Astrocyte (in vitro differentiated cells and primary cell): ENCODE measurements around the gene XYLT1. TPM values are rescaled to one million over a fixed set of nuclear protein-coding genes. Genes with fewer than 3 reads are reported as not detected.

Experiments
- DNase-seq: peaks from one replicate; pipeline ENCODE4 v3.0.0-alpha.2; 2010; ENCODE audit warnings: low read depth
- FAIRE-seq: peaks from 2 replicates; lab custom pipeline; 2011; peaks lifted over from hg19 to GRCh38; lab: Jason Lieb, UNC
- H2AFZ ChIP-seq: 2 replicates; pipeline ENCODE4 v1.6.0; 2012; ENCODE audit warnings: low read depth, low read length, inconsistent platforms
- H3K27ac ChIP-seq: 2 replicates; pipeline ENCODE4 v1.5.1; 2011; ENCODE audit warnings: low read depth, low read length, inconsistent platforms
- H3K27me3 ChIP-seq: 2 replicates; pipeline ENCODE4 v1.6.0; 2011; ENCODE audit warnings: low read length, inconsistent platforms; ENCODE audit not compliant: insufficient read depth
- H3K36me3 ChIP-seq: 2 replicates; pipeline ENCODE4 v1.5.1; 2011; ENCODE audit warnings: low read length, inconsistent platforms; ENCODE audit not compliant: insufficient read depth
- H3K4me1 ChIP-seq: 2 replicates; pipeline ENCODE4 v1.5.1; 2011; ENCODE audit warnings: low read length, inconsistent platforms; ENCODE audit not compliant: insufficient read depth
- H3K4me2 ChIP-seq: 2 replicates; pipeline ENCODE4 v1.6.0; 2012; ENCODE audit warnings: low read length, inconsistent platforms
- H3K4me3 ChIP-seq: 2 replicates; pipeline ENCODE4 v1.5.1; 2011; ENCODE audit warnings: low read depth, mild to moderate bottlenecking, low read length, inconsistent platforms; ENCODE audit not compliant: insufficient read depth
- H3K79me2 ChIP-seq: 2 replicates; pipeline ENCODE4 v1.6.0; 2012; ENCODE audit warnings: mild to moderate bottlenecking, low read length, inconsistent platforms; ENCODE audit not compliant: insufficient read depth
- H3K9ac ChIP-seq: 2 replicates; pipeline ENCODE4 v1.6.0; 2012; ENCODE audit warnings: mild to moderate bottlenecking, low read length, inconsistent platforms
- H3K9me3 ChIP-seq: 2 replicates; pipeline ENCODE4 v1.5.1; 2012; ENCODE audit warnings: low read depth, mild to moderate bottlenecking, low read length, inconsistent platforms; ENCODE audit not compliant: insufficient read depth
- H4K20me1 ChIP-seq: 2 replicates; pipeline ENCODE4 v1.6.0; 2012; ENCODE audit warnings: low read length, inconsistent platforms; ENCODE audit not compliant: insufficient read depth
- H3K27ac Mint-ChIP-seq: one replicate; pipeline ENCODE4 v1.8.0; 2021; ENCODE audit warnings: mild to moderate bottlenecking, mixed read lengths; ENCODE audit not compliant: unreplicated experiment
- H3K27me3 Mint-ChIP-seq: one replicate; pipeline ENCODE4 v1.8.0; 2021; ENCODE audit warnings: low read depth, mixed read lengths; ENCODE audit not compliant: unreplicated experiment
- H3K36me3 Mint-ChIP-seq: one replicate; pipeline ENCODE4 v1.8.0; 2021; ENCODE audit warnings: low read depth, mixed read lengths; ENCODE audit not compliant: unreplicated experiment
- H3K4me1 Mint-ChIP-seq: one replicate; pipeline ENCODE4 v1.8.0; 2021; ENCODE audit warnings: low read depth, mixed read lengths; ENCODE audit not compliant: unreplicated experiment
- H3K4me3 Mint-ChIP-seq: one replicate; pipeline ENCODE4 v1.8.0; 2021; ENCODE audit warnings: mild to moderate bottlenecking, moderate library complexity, mixed read lengths; ENCODE audit not compliant: unreplicated experiment
- H3K9me3 Mint-ChIP-seq: one replicate; pipeline ENCODE4 v1.8.0; 2021; ENCODE audit warnings: mild to moderate bottlenecking, mixed read lengths; ENCODE audit not compliant: unreplicated experiment
- EZH2 ChIP-seq: IDR thresholded peaks from 2 replicates; pipeline ENCODE4 v1.6.1; 2012; ENCODE audit warnings: mild to moderate bottlenecking, low read length, inconsistent platforms; ENCODE audit not compliant: insufficient read depth
- total RNA-seq: library from RNA; stranded (reverse); gene quantifications from 2 replicates; pipeline ENCODE4 v1.2.1, GENCODE V29; 2021
- TF ChIP-seq, protein P1 (sequence below): IDR thresholded peaks from 2 replicates; pipeline ENCODE4 v1.5.1; 2011; ENCODE audit warnings: low read depth, mild to moderate bottlenecking, inconsistent platforms, low read length, moderate library complexity; ENCODE audit not compliant: insufficient read depth

Gene XYLT1
- total RNA-seq, 1 donor from 2014 or later: 22.9 TPM

- Mint-ChIP-seq H3K4me3 (no peak overlapping the region), H3K4me1 (no peaks in the 10 kb centered on the region), H3K27ac (no peak overlapping the region)
Measured at GRCh38 chr16:17433577-17434451, 36.9 kb downstream of the XYLT1 start.

DNA sequence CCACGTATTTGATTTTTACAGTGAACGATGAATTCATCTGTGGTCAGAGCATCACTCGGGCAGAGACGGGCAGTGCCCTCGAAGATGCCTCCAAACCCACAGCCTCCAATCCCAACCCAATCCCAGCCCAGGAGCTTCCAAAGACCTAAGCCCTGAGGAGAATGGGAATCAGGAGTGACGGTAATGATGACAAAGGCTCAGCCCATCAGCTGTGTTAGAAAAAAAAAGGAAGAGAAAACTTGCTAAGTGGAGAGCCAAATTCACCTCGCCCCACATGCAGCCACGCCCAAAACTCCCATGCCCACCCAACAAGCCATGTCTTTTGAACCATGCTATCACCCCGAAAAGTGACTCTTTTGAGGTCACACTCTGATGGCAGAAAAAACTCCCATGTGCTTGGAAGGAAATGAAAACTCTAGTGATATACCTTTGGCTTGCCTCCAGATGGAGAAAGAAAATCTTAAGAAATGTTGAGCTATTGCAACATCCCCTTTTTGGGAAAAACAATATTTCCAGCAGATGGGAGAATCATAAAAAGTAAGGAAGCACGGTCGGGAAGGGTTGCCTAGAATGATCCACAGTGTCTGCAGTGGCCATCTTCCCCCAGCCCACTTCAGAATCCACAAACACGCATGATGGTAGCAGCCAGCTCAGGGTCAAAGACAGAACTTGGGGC is 37.7 kb downstream of the XYLT1 start:
- Histone ChIP-seq H4K20me1 (peaks cover 95% of the 10 kb centered on the region), H3K4me1 (no peaks in the 10 kb centered on the region), H3K9me3 (no peaks in the 10 kb centered on the region), H2AFZ (no peak overlapping the region), H3K27me3 (no peaks in the 10 kb centered on the region), H3K4me3 (no peak overlapping the region), H3K36me3 (peaks cover 5% of the 10 kb centered on the region), H3K79me2 (peaks cover 89% of the 10 kb centered on the region), H3K9ac (no peak overlapping the region), H3K27ac (no peak overlapping the region), H3K4me2 (no peak overlapping the region)
- DNase-seq: no peak
- Mint-ChIP-seq H3K27me3 (no peaks in the 10 kb centered on the region), H3K4me3 (no peak overlapping the region), H3K4me1 (no peaks in the 10 kb centered on the region), H3K9me3 (no peaks in the 10 kb centered on the region), H3K36me3 (peaks cover 5% of the 10 kb centered on the region), H3K27ac (no peak overlapping the region)
- FAIRE-seq: no peak
- TF ChIP-seq EZH2: no peak
- TF ChIP-seq, protein P1, sequence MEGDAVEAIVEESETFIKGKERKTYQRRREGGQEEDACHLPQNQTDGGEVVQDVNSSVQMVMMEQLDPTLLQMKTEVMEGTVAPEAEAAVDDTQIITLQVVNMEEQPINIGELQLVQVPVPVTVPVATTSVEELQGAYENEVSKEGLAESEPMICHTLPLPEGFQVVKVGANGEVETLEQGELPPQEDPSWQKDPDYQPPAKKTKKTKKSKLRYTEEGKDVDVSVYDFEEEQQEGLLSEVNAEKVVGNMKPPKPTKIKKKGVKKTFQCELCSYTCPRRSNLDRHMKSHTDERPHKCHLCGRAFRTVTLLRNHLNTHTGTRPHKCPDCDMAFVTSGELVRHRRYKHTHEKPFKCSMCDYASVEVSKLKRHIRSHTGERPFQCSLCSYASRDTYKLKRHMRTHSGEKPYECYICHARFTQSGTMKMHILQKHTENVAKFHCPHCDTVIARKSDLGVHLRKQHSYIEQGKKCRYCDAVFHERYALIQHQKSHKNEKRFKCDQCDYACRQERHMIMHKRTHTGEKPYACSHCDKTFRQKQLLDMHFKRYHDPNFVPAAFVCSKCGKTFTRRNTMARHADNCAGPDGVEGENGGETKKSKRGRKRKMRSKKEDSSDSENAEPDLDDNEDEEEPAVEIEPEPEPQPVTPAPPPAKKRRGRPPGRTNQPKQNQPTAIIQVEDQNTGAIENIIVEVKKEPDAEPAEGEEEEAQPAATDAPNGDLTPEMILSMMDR: no peak

More at GRCh38 chr16:17433577-17434451, 36.9 kb downstream of the XYLT1 start:
- no peak for TF ChIP-seq EZH2
- TF ChIP-seq, protein P1: no peak
- H2AFZ ChIP-seq: no peak overlapping the region
- H3K27me3 Mint-ChIP-seq: no peaks in the 10 kb centered on the region
- H3K36me3 ChIP-seq: peaks cover 5% of the 10 kb centered on the region
- H3K4me3 ChIP-seq: no peak overlapping the region
- H3K27me3 ChIP-seq: no peaks in the 10 kb centered on the region
- no peaks in the 10 kb centered on the region for H3K9me3 ChIP-seq
- peaks cover 88% of the 10 kb centered on the region for H3K79me2 ChIP-seq
- no peak overlapping the region for H3K4me2 ChIP-seq
- H3K9ac ChIP-seq: no peak overlapping the region
- H3K27ac ChIP-seq: no peak overlapping the region
- peaks cover 95% of the 10 kb centered on the region for H4K20me1 ChIP-seq
- FAIRE-seq: no peak
- DNase-seq: no peak
- H3K36me3 Mint-ChIP-seq: peaks cover 5% of the 10 kb centered on the region
- H3K4me1 ChIP-seq: no peaks in the 10 kb centered on the region
- no peaks in the 10 kb centered on the region for H3K9me3 Mint-ChIP-seq
